BE2C (cell line): ENCODE results near the gene OR2AG1. TPM values are rescaled to one million over a fixed set of nuclear protein-coding genes. Genes with fewer than 3 reads are reported as not detected.

ENCODE experiments used
- DNase-seq: peaks from one replicate; pipeline ENCODE4 v3.0.0-alpha.2; 2020
- H3K27me3 ChIP-seq: fragments of 250-450 bp; sonication (Bioruptor Pico); 2 replicates; pipeline ENCODE4 v1.5.1; 2020; ENCODE audit warnings: mild to moderate bottlenecking
- H3K36me3 ChIP-seq: fragments of 250-450 bp; sonication (Bioruptor Pico); 2 replicates; pipeline ENCODE4 v1.5.1; 2020; ENCODE audit warnings: mild to moderate bottlenecking
- H3K4me1 ChIP-seq: fragments of 250-450 bp; sonication (Bioruptor Pico); 2 replicates; pipeline ENCODE4 v1.5.1; 2020
- H3K4me3 ChIP-seq: 2 replicates; pipeline ENCODE4 v1.5.1; 2011; ENCODE audit warnings: low read depth, low read length
- H3K9me3 ChIP-seq: fragments of 250-450 bp; sonication (Bioruptor Pico); 2 replicates; pipeline ENCODE4 v1.5.1; 2020
- CTCF ChIP-seq: IDR thresholded peaks from 2 replicates; pipeline ENCODE4 v1.5.1; 2012; ENCODE audit warnings: mild to moderate bottlenecking, low read depth, low read length
- polyA plus RNA-seq: library from polyadenylated mRNA; unstranded; fragments of >200 nt; gene quantifications from one replicate; pipeline ENCODE4 v1.2.1, GENCODE V29; 2012; ENCODE audit warnings: low read depth, missing spikeins; ENCODE audit not compliant: insufficient read length, insufficient read depth

The OR2AG1 gene
- 0.51 TPM for polyA plus RNA-seq

- Histone ChIP-seq H3K4me3 (no peak within 1 kb of the TSS), H3K9me3 (no peaks in the 10 kb centered on the region), H3K27me3 (no peaks in the 10 kb centered on the region), H3K36me3 (no peaks in the 10 kb centered on the region), H3K4me1 (no peaks in the 10 kb centered on the region)
- no peak for TF ChIP-seq CTCF
- DNase-seq: no peak
Observed at GRCh38 chr11:6782720-6783119, at the start of gene OR2AG1. TSS of gene OR2AG1 (plus strand) at chr11:6783020. CDS start at chr11:6785038, 2,018 bp downstream.

- no peak overlapping the region for H3K4me3 ChIP-seq
- TF ChIP-seq CTCF: no peak
- H3K9me3 ChIP-seq: no peaks in the 10 kb centered on the region
- no peaks in the 10 kb centered on the region for H3K27me3 ChIP-seq
- H3K4me1 ChIP-seq: no peaks in the 10 kb centered on the region
- H3K36me3 ChIP-seq: no peaks in the 10 kb centered on the region
- no peak for DNase-seq
Observed at GRCh38 chr11:6733326-6734275, 49.2 kb upstream of the OR2AG1 start.

GRCh38 chr11:6734616-6735015 is 48.2 kb upstream of the OR2AG1 start:
- Histone ChIP-seq H3K36me3 (no peaks in the 10 kb centered on the region), H3K9me3 (no peaks in the 10 kb centered on the region), H3K4me3 (no peak overlapping the region), H3K27me3 (no peaks in the 10 kb centered on the region), H3K4me1 (no peaks in the 10 kb centered on the region)
- TF ChIP-seq CTCF: no peak
- DNase-seq: no peak

- H3K36me3 ChIP-seq: no peaks in the 10 kb centered on the region
- no peaks in the 10 kb centered on the region for H3K27me3 ChIP-seq
- DNase-seq: no peak
- no peaks in the 10 kb centered on the region for H3K9me3 ChIP-seq
- H3K4me1 ChIP-seq: no peaks in the 10 kb centered on the region
- no peak for TF ChIP-seq CTCF
- H3K4me3 ChIP-seq: no peak overlapping the region
Observed at GRCh38 chr11:6735306-6735705, 47.5 kb upstream of the OR2AG1 start.

GRCh38 chr11:6736495-6737121 is 46.2 kb upstream of the OR2AG1 start:
- H3K9me3 ChIP-seq: no peaks in the 10 kb centered on the region
- no peaks in the 10 kb centered on the region for H3K4me1 ChIP-seq
- no peaks in the 10 kb centered on the region for H3K36me3 ChIP-seq
- DNase-seq: no peak
- no peaks in the 10 kb centered on the region for H3K27me3 ChIP-seq
- H3K4me3 ChIP-seq: no peak overlapping the region
- TF ChIP-seq CTCF: no peak
